GM15510 (cell line): ENCODE results near the gene CLEC4D.
"Not testable (repeated sequence)": the region's sequence is repeated elsewhere in the genome, so short reads cannot be mapped to it uniquely, and the experiment has no call there.

Source experiments
- POLR2A ChIP-seq: IDR thresholded peaks from 3 replicates; pipeline ENCODE4 v1.6.1; 2011; ENCODE audit warnings: borderline replicate concordance; ENCODE audit not compliant: insufficient read length; ENCODE audit errors: extremely low read depth

CLEC4D gene

DNA sequence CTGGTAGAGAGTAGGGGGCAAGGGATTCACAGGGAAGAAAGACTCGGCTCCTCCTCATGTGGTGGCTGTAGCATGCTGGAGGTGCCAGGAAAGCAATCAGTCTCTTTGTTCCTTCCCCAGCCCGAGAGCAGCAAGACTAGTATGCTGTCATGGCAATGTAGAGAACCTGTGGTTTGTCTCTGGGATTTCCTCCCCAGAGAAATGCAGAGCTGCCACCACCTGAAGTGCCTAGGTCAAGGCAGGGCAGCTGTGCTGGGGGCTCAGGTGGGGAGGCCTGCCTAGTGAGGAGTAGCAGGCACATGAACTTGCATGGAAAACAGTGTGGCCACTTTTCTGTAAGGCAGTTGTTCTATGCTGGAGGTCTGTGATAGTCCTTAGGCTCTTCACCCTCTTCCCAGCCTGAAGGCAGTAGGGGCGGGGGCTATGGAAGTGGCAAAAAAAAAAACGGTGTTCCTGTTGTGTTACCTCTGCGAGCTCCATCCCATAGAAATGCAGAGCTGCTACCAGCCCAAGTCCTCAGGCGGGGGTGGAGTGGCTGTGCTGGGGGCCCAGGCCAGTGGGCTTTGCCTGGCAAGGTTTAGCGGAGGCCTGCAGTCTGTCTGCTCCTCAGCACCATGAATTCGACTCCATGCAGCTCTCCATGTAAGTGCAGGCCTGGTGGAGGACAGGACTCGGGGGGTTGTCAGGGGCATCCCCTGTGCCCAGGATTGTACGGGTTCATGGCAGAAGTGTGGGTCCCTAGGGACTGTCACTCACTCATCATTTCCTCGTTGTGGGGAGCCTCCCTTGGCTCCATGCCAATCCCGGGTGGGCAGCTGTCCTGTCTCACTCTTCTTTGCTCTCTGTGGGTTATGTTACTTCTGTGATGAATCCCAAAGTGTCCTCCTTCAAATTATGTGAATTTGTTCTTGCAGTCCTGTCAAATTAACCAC is 4.1 kb upstream of the CLEC4D start:
- no peak for TF ChIP-seq POLR2A

GRCh38 chr12:8517971-8518370 is 4.7 kb downstream of the CLEC4D start:
- TF ChIP-seq POLR2A: no peak

DNA sequence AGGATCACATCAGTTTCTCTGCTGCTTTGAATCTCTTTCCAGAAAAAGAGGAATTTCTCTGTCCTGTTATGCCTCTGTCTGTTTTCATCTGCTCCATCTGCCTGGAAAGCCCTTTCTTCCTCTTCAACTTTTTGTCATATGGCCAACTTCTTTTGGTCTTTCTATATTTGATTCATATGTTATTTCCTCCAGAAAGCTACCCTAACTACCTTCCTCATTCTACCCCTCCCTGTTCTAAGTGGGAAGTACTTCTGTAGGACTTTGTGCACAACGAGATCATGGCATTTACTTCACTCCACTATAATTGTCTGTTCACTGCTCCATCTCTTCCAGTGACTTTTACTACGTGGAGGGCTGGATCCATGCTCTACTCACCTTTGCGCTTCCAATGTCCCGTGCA is 5.9 kb downstream of the CLEC4D start:
- TF ChIP-seq POLR2A: no peak

GRCh38 chr12:8527250-8528130 is 14.2 kb downstream of the CLEC4D start:
- TF ChIP-seq POLR2A: no peak

DNA sequence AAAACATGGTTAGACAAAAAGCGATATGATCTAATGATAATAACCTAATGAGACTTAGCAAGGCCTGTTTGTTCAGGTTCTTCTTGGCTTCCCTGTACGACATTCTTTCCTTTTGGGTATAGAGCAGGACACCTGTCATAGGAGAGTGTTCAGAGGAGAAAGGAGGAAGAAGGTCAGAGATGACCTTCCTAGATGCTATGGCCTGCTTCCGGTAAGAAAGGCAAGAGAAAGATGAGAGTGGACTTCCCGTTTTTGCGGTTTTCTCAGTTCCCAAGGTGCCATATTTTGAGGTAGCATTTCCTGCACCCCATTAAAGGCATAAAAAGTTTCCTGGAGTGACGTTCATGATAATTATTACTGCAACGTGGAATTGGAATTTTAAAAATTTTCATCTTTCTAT is 18.7 kb downstream of the CLEC4D start:
- no peak for TF ChIP-seq POLR2A

DNA sequence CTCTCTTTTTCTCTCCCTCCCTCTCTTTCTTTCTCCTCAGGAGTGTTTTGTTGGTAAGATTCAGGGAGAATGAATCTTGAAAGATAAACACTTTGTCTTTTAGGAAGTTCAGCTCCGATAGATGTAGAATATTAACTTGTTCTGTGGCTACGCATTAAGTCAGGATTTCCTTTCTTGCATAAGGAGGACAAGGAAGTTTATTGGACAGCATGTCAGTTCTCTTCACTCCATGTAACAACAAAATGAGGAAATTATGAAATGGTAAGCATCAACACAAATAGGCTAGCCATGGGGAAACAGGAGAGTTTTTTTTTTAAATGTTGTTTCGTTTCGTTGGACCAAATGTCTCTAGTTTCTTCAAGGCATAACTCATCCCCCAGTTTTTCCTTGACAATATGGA is 27.5 kb downstream of the CLEC4D start, which contains the start of gene CLEC4E:
CLEC4E (minus strand) TSS at position 75 of the 400 bp plus-strand sequence. CDS start 108 bp downstream, outside the sequence.
- TF ChIP-seq POLR2A: not testable (repeated sequence)

GRCh38 chr12:8541562-8541961 is 28.3 kb downstream of the CLEC4D start:
- no peak for TF ChIP-seq POLR2A

GRCh38 chr12:8544295-8544694 is 31.0 kb downstream of the CLEC4D start:
- TF ChIP-seq POLR2A: no peak

DNA sequence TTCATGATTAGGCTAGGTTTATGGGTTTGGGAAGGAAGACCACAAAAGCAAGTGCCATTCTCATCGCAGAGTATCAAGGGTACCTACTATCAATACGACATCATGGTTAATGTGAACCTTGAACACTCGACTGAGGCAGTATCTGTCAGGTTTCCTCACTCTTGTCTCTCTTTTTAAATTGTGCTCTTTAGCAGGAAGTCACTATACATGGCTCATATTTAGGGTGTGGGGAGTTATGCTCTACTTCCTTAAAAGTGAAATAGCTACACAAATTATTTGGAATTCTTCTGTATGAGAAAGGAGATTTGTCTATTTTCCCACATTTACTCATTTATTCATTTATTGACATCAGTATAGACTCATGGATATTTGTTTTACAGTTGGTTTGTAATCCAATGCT is 33.3 kb downstream of the CLEC4D start:
- TF ChIP-seq POLR2A: no peak

GRCh38 chr12:8547645-8548044 is 34.3 kb downstream of the CLEC4D start:
- TF ChIP-seq POLR2A: no peak

DNA sequence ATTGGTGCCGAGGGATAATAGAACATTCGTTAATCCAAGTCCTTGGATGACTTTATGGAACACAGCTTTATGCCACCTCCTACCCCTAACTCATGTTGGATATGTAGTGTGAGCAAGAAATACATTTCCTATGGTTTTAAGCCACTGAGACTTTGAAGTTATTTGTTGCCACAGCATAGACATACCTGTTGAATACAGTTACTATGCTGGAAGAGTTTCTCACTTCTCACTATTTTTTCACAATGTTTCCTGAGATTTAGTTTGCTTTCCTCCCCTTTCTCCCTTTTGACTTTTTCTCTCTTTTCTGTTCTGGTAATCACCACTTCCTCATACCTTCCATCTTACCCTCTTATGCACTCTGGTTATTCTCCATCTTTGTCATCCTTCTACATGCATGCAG is 34.9 kb downstream of the CLEC4D start:
- TF ChIP-seq POLR2A: no peak

- TF ChIP-seq POLR2A: no peak
Observed at GRCh38 chr12:8549381-8549780, 36.1 kb downstream of the CLEC4D start.

- no peak for TF ChIP-seq POLR2A
Observed at GRCh38 chr12:8553088-8553627, 39.9 kb downstream of the CLEC4D start.

- no peak for TF ChIP-seq POLR2A
Observed at GRCh38 chr12:8554451-8555195, 41.3 kb downstream of the CLEC4D start.
